NCI-H526 (cell line): ENCODE results near the gene RRAGB.
"Not testable (repeated sequence)": the region's sequence is repeated elsewhere in the genome, so short reads cannot be mapped to it uniquely, and the experiment has no call there.

Source experiments
- DNase-seq, 2 experiments: peaks; one replicate each; lab custom pipeline; 2025; lab: John Stamatoyannopoulos, UW

RRAGB gene

GRCh38 chrX:55717521-55718497 is at the start of gene RRAGB:
TSS of gene RRAGB (plus strand) at chrX:55717749. CDS start at chrX:55718328, 579 bp downstream.
- DNase-seq: peak; percentile 94 to 97

GRCh38 chrX:55668084-55668483 is 49.5 kb upstream of the RRAGB start:
- DNase-seq: no peak

- not testable (repeated sequence) for DNase-seq
Measured at GRCh38 chrX:55688579-55688978, 29.0 kb upstream of the RRAGB start.

- no peak for DNase-seq
Measured at GRCh38 chrX:55695227-55696018, 22.1 kb upstream of the RRAGB start.

- DNase-seq: no peak
Measured at GRCh38 chrX:55697381-55697780, 20.2 kb upstream of the RRAGB start.

GRCh38 chrX:55702671-55703070 is 14.9 kb upstream of the RRAGB start:
- no peak for DNase-seq

- DNase-seq: not testable (repeated sequence)
Measured at GRCh38 chrX:55703436-55703835, 14.1 kb upstream of the RRAGB start.

GRCh38 chrX:55705066-55705465 is 12.5 kb upstream of the RRAGB start:
- DNase-seq: not testable (repeated sequence)

- DNase-seq: no peak
Measured at GRCh38 chrX:55709735-55710134, 7.8 kb upstream of the RRAGB start.

- DNase-seq: no peak
Measured at GRCh38 chrX:55710701-55711100, 6.8 kb upstream of the RRAGB start.

- no peak for DNase-seq
Measured at GRCh38 chrX:55713631-55714030, 3.9 kb upstream of the RRAGB start.

GRCh38 chrX:55714161-55714560 is 3.4 kb upstream of the RRAGB start:
- DNase-seq: no peak

GRCh38 chrX:55715847-55716246 is 1.7 kb upstream of the RRAGB start:
- peak in 1 of 2 experiments; percentile 0 for DNase-seq

GRCh38 chrX:55716937-55717336 is 612 bp upstream of the RRAGB start:
- no peak for DNase-seq

- no peak for DNase-seq
Measured at GRCh38 chrX:55731826-55732225, 14.3 kb downstream of the RRAGB start.

GRCh38 chrX:55738969-55739368 is 21.4 kb downstream of the RRAGB start:
- DNase-seq: no peak

- DNase-seq: no peak
Measured at GRCh38 chrX:55742649-55743048, 25.1 kb downstream of the RRAGB start.

GRCh38 chrX:55748463-55748862 is 30.9 kb downstream of the RRAGB start:
- not testable (repeated sequence) for DNase-seq

GRCh38 chrX:55750256-55750655 is 32.7 kb downstream of the RRAGB start:
- no peak for DNase-seq

GRCh38 chrX:55754861-55755294 is 37.3 kb downstream of the RRAGB start:
- no peak for DNase-seq

GRCh38 chrX:55758033-55758432 is 40.5 kb downstream of the RRAGB start:
- DNase-seq: no peak

- DNase-seq: no peak
Measured at GRCh38 chrX:55759478-55759877, 41.9 kb downstream of the RRAGB start.

GRCh38 chrX:55767100-55767499 is 49.6 kb downstream of the RRAGB start:
- no peak for DNase-seq
